H1 (cell line): Measurements from ENCODE around the gene MKLN1. TPM values are rescaled to one million over a fixed set of nuclear protein-coding genes. Genes with fewer than 3 reads are reported as not detected.

ENCODE experiments used
- CTCF ChIA-PET: fragments of 300-600 bp; sonication (Branson Sonifier 250); formaldehyde crosslinking; loops from one replicate; lab custom pipeline; 2021; ENCODE audit not compliant: partially characterized antibody; lab: Charles Lee
- POLR2A ChIA-PET: fragments of 300-600 bp; sonication (Branson Sonifier 250); formaldehyde crosslinking; loops from one replicate; lab custom pipeline; 2021; ENCODE audit warnings: inconsistent platforms; ENCODE audit not compliant: partially characterized antibody; lab: Charles Lee
- DNase-seq, 2 experiments: peaks; one replicate each; pipeline versions ENCODE4 v3.0.0 to v3.0.0-alpha.2; 2010 to 2022; ENCODE audit warnings: low spot score in 2 of 2, low read depth in 1 of 2, mixed read lengths in 1 of 2
- FAIRE-seq: peaks from 2 replicates; lab custom pipeline; 2011; peaks lifted over from hg19 to GRCh38; lab: Jason Lieb, UNC
- H2AFZ ChIP-seq: 2 replicates; pipeline ENCODE4 v1.8.1; 2012; ENCODE audit warnings: low read length, inconsistent platforms
- H2AK5ac ChIP-seq: 2 replicates; pipeline ENCODE4 v1.6.1; 2013; ENCODE audit warnings: low read depth, low read length
- H2BK120ac ChIP-seq: replicated peaks from 2 replicates; pipeline ENCODE3; 2013; ENCODE audit warnings: low read depth, low read length, inconsistent platforms
- H2BK12ac ChIP-seq: 2 replicates; pipeline ENCODE4 v1.6.1; 2013; ENCODE audit warnings: low read depth, low read length
- H2BK15ac ChIP-seq: 2 replicates; pipeline ENCODE4 v1.6.1; 2013; ENCODE audit warnings: low read length
- H2BK20ac ChIP-seq: 2 replicates; pipeline ENCODE4 v1.6.1; 2013; ENCODE audit warnings: low read length
- H2BK5ac ChIP-seq: 2 replicates; pipeline ENCODE4 v1.6.1; 2013; ENCODE audit warnings: low read depth, low read length
- H3K14ac ChIP-seq: 2 replicates; pipeline ENCODE4 v1.6.1; 2013; ENCODE audit warnings: inconsistent platforms; ENCODE audit not compliant: insufficient read length
- H3K18ac ChIP-seq: 2 replicates; pipeline ENCODE4 v1.6.1; 2013; ENCODE audit warnings: low read length; ENCODE audit errors: extremely low read depth
- H3K23ac ChIP-seq: 2 replicates; pipeline ENCODE4 v1.6.1; 2013; ENCODE audit warnings: inconsistent platforms; ENCODE audit not compliant: insufficient read length
- H3K23me2 ChIP-seq: 2 replicates; pipeline ENCODE4 v1.6.1; 2013; ENCODE audit warnings: low read depth, low read length
- H3K27ac ChIP-seq: 2 replicates; pipeline ENCODE4 v1.6.1; 2011; ENCODE audit warnings: low read depth, low read length, inconsistent platforms
- H3K27me3 ChIP-seq, 4 experiments: replicated peaks in 1 of 4; 1 replicate in 1 of 4; 2 replicates in 3 of 4; pipeline versions ENCODE4 v1.6.1 to v1.8.1; 2011 to 2013; ENCODE audit warnings: low read length in 3 of 4, mild to moderate bottlenecking in 3 of 4, inconsistent platforms in 2 of 4, mixed read lengths in 2 of 4, moderate library complexity in 1 of 4; ENCODE audit not compliant: control insufficient read depth in 3 of 4, insufficient read depth in 3 of 4; ENCODE audit errors: extremely low read depth in 1 of 4
- H3K36me3 ChIP-seq, 4 experiments: 2 replicates each; pipeline versions ENCODE4 v1.6.1 to v1.8.1; 2011 to 2013; ENCODE audit warnings: mild to moderate bottlenecking in 4 of 4, low read length in 3 of 4, moderate library complexity in 2 of 4, control low read depth in 1 of 4, inconsistent platforms in 1 of 4; ENCODE audit not compliant: insufficient read depth in 4 of 4, control insufficient read depth in 2 of 4
- H3K4ac ChIP-seq: replicated peaks from 2 replicates; pipeline ENCODE3; 2013; ENCODE audit warnings: low read length, low read depth, mixed read lengths, inconsistent platforms; ENCODE audit not compliant: insufficient read length
- H3K4me1 ChIP-seq, 4 experiments: replicated peaks in 1 of 4; 1 replicate in 1 of 4; 2 replicates in 3 of 4; pipeline versions ENCODE4 v1.6.1 to v1.8.1; 2011 to 2013; ENCODE audit warnings: low read length in 3 of 4, inconsistent platforms in 2 of 4, mixed read lengths in 1 of 4; ENCODE audit not compliant: insufficient read depth in 4 of 4, control insufficient read depth in 3 of 4
- H3K4me2 ChIP-seq, 2 experiments: 2 replicates each; pipeline versions ENCODE4 v1.6.1 to v1.8.1; 2011 to 2013; ENCODE audit warnings: low read depth in 2 of 2, low read length in 2 of 2, control low read depth in 1 of 2, inconsistent platforms in 1 of 2, mild to moderate bottlenecking in 1 of 2; ENCODE audit not compliant: insufficient read depth in 1 of 2
- H3K4me3 ChIP-seq, 4 experiments: fragments of 200-600, 300-600 bp in 1 of 4; sonication (generic), shearing (Covaris generic), sonication (Bioruptor Twin) in 1 of 4; 2 replicates each; pipeline versions ENCODE4 v1.5.1 to v1.8.1; 2011 to 2016; ENCODE audit warnings: low read length in 4 of 4, low read depth in 3 of 4, control low read depth in 2 of 4, inconsistent platforms in 2 of 4, mild to moderate bottlenecking in 2 of 4, mixed read lengths in 1 of 4, moderate library complexity in 1 of 4; ENCODE audit not compliant: insufficient read depth in 2 of 4; ENCODE audit errors: extremely low read depth in 1 of 4
- H3K56ac ChIP-seq: replicated peaks from 2 replicates; pipeline ENCODE3; 2013; ENCODE audit warnings: low read depth, mild to moderate bottlenecking, mixed read lengths, low read length, inconsistent platforms; ENCODE audit not compliant: insufficient read length
- H3K79me1 ChIP-seq: 2 replicates; pipeline ENCODE4 v1.6.1; 2013; ENCODE audit warnings: low read depth, low read length, control low read depth
- H3K79me2 ChIP-seq, 2 experiments: 2 replicates each; pipeline versions ENCODE4 v1.6.1 to v1.8.1; 2012 to 2013; ENCODE audit warnings: low read length in 2 of 2, mild to moderate bottlenecking in 2 of 2, inconsistent platforms in 1 of 2; ENCODE audit not compliant: insufficient read depth in 2 of 2, control insufficient read depth in 1 of 2
- H3K9ac ChIP-seq, 4 experiments: replicated peaks in 1 of 4; 1 replicate in 1 of 4; 2 replicates in 3 of 4; pipeline versions ENCODE4 v1.6.1 to v1.8.1; 2011 to 2013; ENCODE audit warnings: low read depth in 3 of 4, low read length in 3 of 4, control low read depth in 2 of 4, mild to moderate bottlenecking in 2 of 4, moderate library complexity in 2 of 4, inconsistent platforms in 1 of 4; ENCODE audit errors: extremely low read depth in 1 of 4
- H3K9me3 ChIP-seq, 2 experiments: 2 replicates each; pipeline versions ENCODE4 v1.6.1 to v1.8.1; 2012 to 2013; ENCODE audit warnings: mild to moderate bottlenecking in 2 of 2, moderate library complexity in 2 of 2, control low read depth in 1 of 2, inconsistent platforms in 1 of 2, low read depth in 1 of 2, low read length in 1 of 2, mixed read lengths in 1 of 2; ENCODE audit not compliant: insufficient read depth in 2 of 2
- H4K20me1 ChIP-seq, 2 experiments: replicated peaks in 1 of 2; 2 replicates each; pipeline versions ENCODE3 to v1.8.1; 2011 to 2013; ENCODE audit warnings: inconsistent platforms in 2 of 2, low read length in 2 of 2, mild to moderate bottlenecking in 1 of 2; ENCODE audit not compliant: insufficient read depth in 2 of 2, control insufficient read depth in 1 of 2
- H4K5ac ChIP-seq: 2 replicates; pipeline ENCODE4 v1.6.1; 2013; ENCODE audit warnings: low read length, low read depth, mixed read lengths, inconsistent platforms; ENCODE audit not compliant: insufficient read length
- H4K8ac ChIP-seq: 2 replicates; pipeline ENCODE4 v1.8.0; 2013; ENCODE audit warnings: mild to moderate bottlenecking, moderate library complexity, low read length, inconsistent platforms; ENCODE audit not compliant: insufficient read depth; ENCODE audit errors: extremely low read depth
- H4K91ac ChIP-seq: replicated peaks from 2 replicates; pipeline ENCODE3; 2013; ENCODE audit warnings: low read length, mixed read lengths, inconsistent platforms; ENCODE audit not compliant: insufficient read length
- BACH1 ChIP-seq: IDR thresholded peaks from 2 replicates; pipeline ENCODE4 v1.6.1; 2012; ENCODE audit warnings: low read length, improper control_type of control experiment
- CEBPB ChIP-seq: IDR thresholded peaks from 2 replicates; pipeline ENCODE4 v1.6.1; 2012; ENCODE audit warnings: low read depth, low read length
- EGR1 ChIP-seq: IDR thresholded peaks from 2 replicates; pipeline ENCODE4 v1.6.1; 2011; ENCODE audit warnings: low read depth, low read length, borderline replicate concordance
- GTF2F1 ChIP-seq: IDR thresholded peaks from 2 replicates; pipeline ENCODE4 v1.6.1; 2012; ENCODE audit warnings: low read depth, low read length, improper control_type of control experiment, borderline replicate concordance
- PHF8 ChIP-seq: fragments of 200-600 bp; sonication (generic); conservative IDR thresholded peaks from 2 replicates; pipeline ENCODE4 v1.7.1; 2012; ENCODE audit warnings: low read depth, mild to moderate bottlenecking, inconsistent platforms, low read length, moderate library complexity
- RNF2 ChIP-seq: fragments of 200-900, 300-1000 bp; sonication (generic); IDR thresholded peaks from 2 replicates; pipeline ENCODE4 v1.7.1; 2016; ENCODE audit warnings: borderline replicate concordance, low read depth, mild to moderate bottlenecking, antibody characterized with exemption, low read length; ENCODE audit not compliant: poor library complexity, severe bottlenecking; ENCODE audit errors: missing control alignments
- SIRT6 ChIP-seq: IDR thresholded peaks from one replicate; pipeline ENCODE4 v1.7.1; 2012; ENCODE audit warnings: low read length, inconsistent platforms
- SIX5 ChIP-seq: IDR thresholded peaks from 2 replicates; pipeline ENCODE4 v1.6.1; 2011; ENCODE audit warnings: mild to moderate bottlenecking, low read depth, low read length
- SP1 ChIP-seq: IDR thresholded peaks from 2 replicates; pipeline ENCODE4 v1.6.1; 2011; ENCODE audit warnings: low read depth, low read length
- SUZ12 ChIP-seq: fragments of 200-600 bp; sonication (generic); IDR thresholded peaks from 2 replicates; pipeline ENCODE4 v1.6.1; 2012; ENCODE audit warnings: mild to moderate bottlenecking, inconsistent platforms, low read length, moderate library complexity, mixed read lengths
- TAF7 ChIP-seq: optimal IDR thresholded peaks from 2 replicates; pipeline ENCODE3; 2011; ENCODE audit warnings: low read depth, mild to moderate bottlenecking, inconsistent platforms, low read length, moderate library complexity, borderline replicate concordance
- TBP ChIP-seq: IDR thresholded peaks from 2 replicates; pipeline ENCODE4 v1.6.1; 2011; ENCODE audit warnings: low read depth, low read length, improper control_type of control experiment
- TEAD4 ChIP-seq: IDR thresholded peaks from 2 replicates; pipeline ENCODE4 v1.6.1; 2012; ENCODE audit warnings: low read depth, low read length, inconsistent platforms, mixed read lengths
- polyA plus RNA-seq, 7 experiments: library from polyadenylated mRNA; depleted of rRNA in 3 of 7; stranded (reverse) in 5 of 7; unstranded in 2 of 7; fragments of >200 nt in 5 of 7; fragments of 200-250 nt in 2 of 7; gene quantifications; 1 replicate in 5 of 7; 2 replicates in 1 of 7; 4 replicates in 1 of 7; pipeline versions ENCODE4 v1.2.1 to v1.2.3, GENCODE V29; 2011 to 2013; ENCODE audit warnings: missing spikeins in 2 of 7, mixed read lengths in 2 of 7
- total RNA-seq: library from RNA; stranded (reverse); fragmentation: NEBNext Ultra II Directional; extraction: Animal tissue kit (Norgen Biotek cat#: 25700); gene quantifications from 2 replicates; pipeline ENCODE4 v1.2.1, GENCODE V29; 2021
- TF ChIP-seq, protein P1 (sequence below): IDR thresholded peaks from 2 replicates; pipeline ENCODE4 v1.6.1; 2012; ENCODE audit warnings: inconsistent platforms

Gene MKLN1
- total and polyA plus RNA-seq, 2 of the 8 experiments (the other 6 are each of a cell fraction or from before 2014, with no cell fraction given) = 22.3 to 50.9 TPM

DNA sequence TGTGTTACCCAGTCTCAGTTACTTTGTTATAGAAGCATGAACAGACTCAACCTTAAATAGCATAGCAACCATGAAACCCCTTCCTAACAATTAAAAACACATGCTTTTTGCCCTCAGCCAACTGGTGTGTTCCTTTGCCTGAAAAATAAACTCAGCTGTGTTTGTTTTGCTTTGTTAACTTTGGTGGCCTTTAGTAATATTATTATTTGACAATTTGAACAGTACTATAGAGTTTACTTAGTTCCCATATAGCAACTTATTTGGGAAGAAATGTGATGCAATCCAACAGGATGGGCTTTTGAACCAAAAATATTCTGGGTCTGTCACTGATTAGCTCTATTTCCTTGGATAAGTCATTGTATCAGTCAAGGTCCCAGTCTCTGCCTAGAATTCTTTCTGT is 22.5 kb upstream of the MKLN1 start:
- H2AK5ac ChIP-seq = no peak overlapping the region
- H3K14ac ChIP-seq = no peak overlapping the region
- no peak overlapping the region for H3K9ac ChIP-seq
- no peak overlapping the region for H3K23ac ChIP-seq
- no peak overlapping the region for H4K5ac ChIP-seq
- H3K4me2 ChIP-seq = no peak overlapping the region
- no peaks in the 10 kb centered on the region; a peak in 1 of 8 replicates for H3K36me3 ChIP-seq
- peaks cover 22 to 25% of the 10 kb centered on the region in 2 experiments for H3K9me3 ChIP-seq
- POLR2A ChIA-PET = no interaction called here
- no peaks in the 10 kb centered on the region for H3K23me2 ChIP-seq
- no peak overlapping the region for H2AFZ ChIP-seq
- no peak overlapping the region for H4K8ac ChIP-seq
- DNase-seq = no peak
- TF ChIP-seq TAF7 (no peak), BACH1 (no peak), SP1 (no peak), SUZ12 (no peak), RNF2 (no peak), SIX5 (no peak), EGR1 (no peak), TBP (no peak), TEAD4 (no peak), PHF8 (no peak), GTF2F1 (no peak), SIRT6 (no peak), CEBPB (no peak)
- TF ChIP-seq, protein P1, sequence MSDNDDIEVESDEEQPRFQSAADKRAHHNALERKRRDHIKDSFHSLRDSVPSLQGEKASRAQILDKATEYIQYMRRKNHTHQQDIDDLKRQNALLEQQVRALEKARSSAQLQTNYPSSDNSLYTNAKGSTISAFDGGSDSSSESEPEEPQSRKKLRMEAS = no peak
- TF ChIP-seq, all 59 proteins: peak for 0
- CTCF ChIA-PET = interaction anchor here (0.5 to 4.8 kb wide), 10 partner anchors 8 to 1264 kb away, joined by 3 to 33 read pairs (median 4); no protein-coding TSS in a partner anchor
- Histone ChIP-seq H2BK20ac (no peak overlapping the region), H3K4me3 (no peak overlapping the region), H3K79me2 (no peaks in the 10 kb centered on the region), H2BK12ac (no peak overlapping the region), H3K27ac (no peak overlapping the region), H3K4ac (no peak overlapping the region), H2BK120ac (no peak overlapping the region), H3K4me1 (peaks cover 2 to 7% (median 4%) of the 10 kb centered on the region in 4 experiments; a peak in 4 of 7 replicates), H4K20me1 (no peaks in the 10 kb centered on the region), H3K79me1 (no peaks in the 10 kb centered on the region), H2BK15ac (no peak overlapping the region), H3K18ac (no peak overlapping the region), H2BK5ac (no peak overlapping the region), H3K27me3 (no peaks in the 10 kb centered on the region), H4K91ac (no peak overlapping the region), H3K56ac (no peak overlapping the region)
- no peak for FAIRE-seq
